Measurements from ENCODE around the gene GRHPR. TPM values are rescaled to one million over a fixed set of nuclear protein-coding genes. Genes with fewer than 3 reads are reported as not detected.
A peak's percentile ranks its signal among the peaks of the same experiment; 100 is the strongest.

GRHPR gene
- total and polyA plus RNA-seq, 10 of the 15 experiments (the other 5 are each of a cell fraction or from before 2014, with no cell fraction given), result 52.4 to 194 (median 126) TPM

DNA sequence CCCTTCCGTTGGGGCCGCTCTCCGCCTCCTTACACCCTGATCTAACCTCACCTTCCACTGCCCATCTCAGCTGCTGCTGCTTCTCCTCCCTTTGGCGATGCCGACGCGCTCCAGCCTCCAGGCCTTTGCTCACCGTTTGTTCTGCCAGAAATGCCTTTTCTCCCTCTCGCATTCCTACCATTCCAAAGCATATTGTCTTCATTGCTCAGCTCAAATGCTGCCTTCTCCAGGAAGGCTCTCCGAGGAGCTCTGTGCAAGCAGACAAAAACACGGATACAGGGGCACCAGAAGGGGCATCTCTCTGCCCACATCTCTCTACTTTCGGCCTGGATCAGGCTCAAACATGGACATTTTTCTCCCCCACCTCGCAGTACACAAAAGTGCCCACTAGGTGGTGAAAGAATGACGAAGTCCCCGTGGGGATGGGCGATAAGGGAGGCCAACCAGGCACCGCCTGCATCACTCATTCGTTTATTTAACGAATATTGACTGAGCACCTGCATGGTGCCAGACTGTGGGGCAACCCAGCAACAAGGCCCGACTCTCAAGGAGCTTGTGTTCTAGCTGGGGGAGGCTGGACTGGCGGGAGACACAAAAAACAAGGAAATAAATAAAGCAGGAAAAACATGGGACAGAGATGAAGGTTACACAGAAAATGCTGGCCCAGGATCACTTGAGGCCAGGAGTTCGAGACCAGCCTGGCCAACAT lies 7.3 kb upstream of the GRHPR start (continued):
- TF ChIP-seq, protein P1, sequence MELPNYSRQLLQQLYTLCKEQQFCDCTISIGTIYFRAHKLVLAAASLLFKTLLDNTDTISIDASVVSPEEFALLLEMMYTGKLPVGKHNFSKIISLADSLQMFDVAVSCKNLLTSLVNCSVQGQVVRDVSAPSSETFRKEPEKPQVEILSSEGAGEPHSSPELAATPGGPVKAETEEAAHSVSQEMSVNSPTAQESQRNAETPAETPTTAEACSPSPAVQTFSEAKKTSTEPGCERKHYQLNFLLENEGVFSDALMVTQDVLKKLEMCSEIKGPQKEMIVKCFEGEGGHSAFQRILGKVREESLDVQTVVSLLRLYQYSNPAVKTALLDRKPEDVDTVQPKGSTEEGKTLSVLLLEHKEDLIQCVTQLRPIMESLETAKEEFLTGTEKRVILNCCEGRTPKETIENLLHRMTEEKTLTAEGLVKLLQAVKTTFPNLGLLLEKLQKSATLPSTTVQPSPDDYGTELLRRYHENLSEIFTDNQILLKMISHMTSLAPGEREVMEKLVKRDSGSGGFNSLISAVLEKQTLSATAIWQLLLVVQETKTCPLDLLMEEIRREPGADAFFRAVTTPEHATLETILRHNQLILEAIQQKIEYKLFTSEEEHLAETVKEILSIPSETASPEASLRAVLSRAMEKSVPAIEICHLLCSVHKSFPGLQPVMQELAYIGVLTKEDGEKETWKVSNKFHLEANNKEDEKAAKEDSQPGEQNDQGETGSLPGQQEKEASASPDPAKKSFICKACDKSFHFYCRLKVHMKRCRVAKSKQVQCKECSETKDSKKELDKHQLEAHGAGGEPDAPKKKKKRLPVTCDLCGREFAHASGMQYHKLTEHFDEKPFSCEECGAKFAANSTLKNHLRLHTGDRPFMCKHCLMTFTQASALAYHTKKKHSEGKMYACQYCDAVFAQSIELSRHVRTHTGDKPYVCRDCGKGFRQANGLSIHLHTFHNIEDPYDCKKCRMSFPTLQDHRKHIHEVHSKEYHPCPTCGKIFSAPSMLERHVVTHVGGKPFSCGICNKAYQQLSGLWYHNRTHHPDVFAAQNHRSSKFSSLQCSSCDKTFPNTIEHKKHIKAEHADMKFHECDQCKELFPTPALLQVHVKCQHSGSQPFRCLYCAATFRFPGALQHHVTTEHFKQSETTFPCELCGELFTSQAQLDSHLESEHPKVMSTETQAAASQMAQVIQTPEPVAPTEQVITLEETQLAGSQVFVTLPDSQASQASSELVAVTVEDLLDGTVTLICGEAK (IDR thresholded peaks at IDR 0.05; ENCODE audit: borderline replicate concordance), result no peak

DNA sequence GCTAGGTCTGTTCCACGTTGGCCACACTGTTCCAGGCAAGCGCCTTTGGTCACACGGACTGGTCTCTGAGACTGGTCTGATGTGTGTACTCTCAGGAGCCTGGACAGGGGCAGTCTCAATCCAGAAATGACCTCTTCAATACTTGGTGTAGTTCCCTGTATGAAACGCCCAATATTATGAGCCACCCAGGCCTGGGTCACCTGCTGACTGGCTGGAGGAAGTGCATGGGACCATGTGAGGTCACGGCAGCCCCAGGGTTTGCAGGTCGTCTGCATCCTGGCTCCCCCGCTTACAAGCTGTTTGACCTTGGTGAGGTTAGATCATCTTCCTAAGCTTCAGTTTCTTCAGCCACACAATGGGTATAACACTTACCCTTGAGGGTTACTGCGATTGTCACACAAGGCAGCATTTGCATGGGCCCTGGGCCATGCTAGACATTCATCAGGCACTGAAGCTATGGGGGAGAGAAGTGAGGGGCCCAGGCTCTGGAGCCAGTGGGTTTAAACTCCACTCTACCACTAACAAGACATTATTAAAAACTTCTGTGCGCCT lies 5.2 kb upstream of the GRHPR start:
- Histone ChIP-seq H3K9ac (ENCODE audit: control insufficient read depth, insufficient read depth, low read length) (no peak overlapping the region), H3K27ac (ENCODE audit: control insufficient read depth, insufficient read depth) (no peak overlapping the region), H3K4me2 (ENCODE audit: control insufficient read depth, insufficient read depth) (no peak overlapping the region), H3K9me3 (replicated peaks; ENCODE audit: control insufficient read depth, insufficient read depth, low read length) (no peaks in the 10 kb centered on the region), H2AFZ (ENCODE audit: control insufficient read depth, low read depth, low read length) (no peak overlapping the region), H4K20me1 (ENCODE audit: control insufficient read depth, insufficient read depth) (no peaks in the 10 kb centered on the region), H3K4me3 (no peak overlapping the region), H3K27me3 (replicated peaks in 1 of 2; ENCODE audit: control insufficient read depth in 2 of 2, insufficient read depth in 2 of 2, low read length in 1 of 2) (no peaks in the 10 kb centered on the region), H3K36me3 (ENCODE audit: control insufficient read depth in 2 of 2, insufficient read depth in 2 of 2, low read length in 1 of 2) (no peaks in the 10 kb centered on the region), H3K4me1 (ENCODE audit: control insufficient read depth, insufficient read depth, low read length) (peaks cover 33% of the 10 kb centered on the region), H3K79me2 (ENCODE audit: control insufficient read depth, insufficient read depth, low read length) (peaks cover 4% of the 10 kb centered on the region; the same call in 1 of the 2 replicates)
- ChIA-PET CTCF (interaction anchor here (1.0 to 3.9 kb wide), 2 partner anchors 7 to 64 kb away, joined by 3 to 12 read pairs; no protein-coding TSS in a partner anchor), RAD21 (ENCODE audit: unreplicated experiment) (interaction anchor here (0.6 kb wide), 1 partner anchor 65 kb away, joined by 5 read pairs; no protein-coding TSS in a partner anchor), POLR2A (interaction anchor here (0.6 kb wide), 1 partner anchor 288 kb away, joined by 3 read pairs; no protein-coding TSS in a partner anchor), SMC1A (ENCODE audit: uncharacterized antibody, unreplicated experiment) (interaction anchor here (1.6 kb wide), 1 partner anchor 46 kb away, joined by 5 read pairs; no protein-coding TSS in a partner anchor)
- ATAC-seq, result no peak
- FAIRE-seq, result no peak
- TF ChIP-seq, protein P2, sequence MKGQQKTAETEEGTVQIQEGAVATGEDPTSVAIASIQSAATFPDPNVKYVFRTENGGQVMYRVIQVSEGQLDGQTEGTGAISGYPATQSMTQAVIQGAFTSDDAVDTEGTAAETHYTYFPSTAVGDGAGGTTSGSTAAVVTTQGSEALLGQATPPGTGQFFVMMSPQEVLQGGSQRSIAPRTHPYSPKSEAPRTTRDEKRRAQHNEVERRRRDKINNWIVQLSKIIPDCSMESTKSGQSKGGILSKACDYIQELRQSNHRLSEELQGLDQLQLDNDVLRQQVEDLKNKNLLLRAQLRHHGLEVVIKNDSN (IDR thresholded peaks at IDR 0.05; ENCODE audit: borderline replicate concordance, extremely low read length, insufficient read depth, low read depth, low read length), result no peak
- TF ChIP-seq, protein P3, sequence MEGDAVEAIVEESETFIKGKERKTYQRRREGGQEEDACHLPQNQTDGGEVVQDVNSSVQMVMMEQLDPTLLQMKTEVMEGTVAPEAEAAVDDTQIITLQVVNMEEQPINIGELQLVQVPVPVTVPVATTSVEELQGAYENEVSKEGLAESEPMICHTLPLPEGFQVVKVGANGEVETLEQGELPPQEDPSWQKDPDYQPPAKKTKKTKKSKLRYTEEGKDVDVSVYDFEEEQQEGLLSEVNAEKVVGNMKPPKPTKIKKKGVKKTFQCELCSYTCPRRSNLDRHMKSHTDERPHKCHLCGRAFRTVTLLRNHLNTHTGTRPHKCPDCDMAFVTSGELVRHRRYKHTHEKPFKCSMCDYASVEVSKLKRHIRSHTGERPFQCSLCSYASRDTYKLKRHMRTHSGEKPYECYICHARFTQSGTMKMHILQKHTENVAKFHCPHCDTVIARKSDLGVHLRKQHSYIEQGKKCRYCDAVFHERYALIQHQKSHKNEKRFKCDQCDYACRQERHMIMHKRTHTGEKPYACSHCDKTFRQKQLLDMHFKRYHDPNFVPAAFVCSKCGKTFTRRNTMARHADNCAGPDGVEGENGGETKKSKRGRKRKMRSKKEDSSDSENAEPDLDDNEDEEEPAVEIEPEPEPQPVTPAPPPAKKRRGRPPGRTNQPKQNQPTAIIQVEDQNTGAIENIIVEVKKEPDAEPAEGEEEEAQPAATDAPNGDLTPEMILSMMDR (IDR thresholded peaks at IDR 0.05 in 2 of 3, conservative IDR thresholded peaks at IDR 0.05 in 1 of 3; ENCODE audit: control insufficient read depth in 2 of 3, extremely low read depth in 1 of 3, insufficient read depth in 1 of 3, low read depth in 3 of 3, low read length in 3 of 3), result 0 out of 6 replicates have a peak, but pooled peaks of 1 of the 3 experiments have one; percentile 8
- 51% methylated on average over 9 of the region's 9 CpGs for WGBS (ENCODE audit: insufficient coverage, insufficient replicate concordance, low lambda C conversion rate, missing lambda C conversion rate)
- no TSS peak for BruUV-seq (replicated peaks)
- intact Hi-C loops (cut with micrococcal nuclease; ENCODE audit: unreplicated experiment), result no loop called here
- in situ Hi-C loops (cut with MboI), result no loop called here
- DNase-seq (ENCODE audit: low read depth, low spot score), result no peak

Data from GM12878 (cell line).